ENCODE data around the gene FOXD1.

DNA sequence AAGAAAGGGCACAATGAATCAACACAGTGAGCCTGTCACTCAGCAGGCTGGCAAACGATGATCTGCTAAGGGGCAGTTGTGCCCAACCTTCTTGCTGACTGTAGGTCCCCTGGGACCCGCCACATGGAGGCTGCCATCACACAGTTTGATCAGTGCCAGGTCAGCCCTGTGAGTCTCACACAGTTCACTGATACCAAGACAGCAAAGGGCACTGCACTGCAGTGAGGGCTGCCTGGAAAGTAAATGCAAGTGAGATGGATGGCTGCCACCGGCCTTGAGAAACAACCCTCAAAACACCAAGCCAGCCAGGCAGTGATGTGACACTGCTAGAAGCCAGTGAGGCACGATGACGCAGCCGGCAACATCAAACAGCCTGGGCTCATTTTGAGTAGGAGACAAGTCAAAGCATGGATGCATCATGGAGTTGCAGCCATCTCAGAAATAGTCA is 30.3 kb downstream of the FOXD1 start:
- TF ChIP-seq ZNF589 (CRISPR knock-in tag; IDR thresholded peaks at IDR 0.05; ENCODE audit: low read depth) (no peak), ZNF584 (CRISPR knock-in tag; IDR thresholded peaks at IDR 0.05; ENCODE audit: low read depth) (no peak), POLR2AphosphoS5 (IDR thresholded peaks at IDR 0.05; ENCODE audit: control insufficient read depth, insufficient read depth, low read depth, low read length) (no peak)
- TF ChIP-seq, protein P1, sequence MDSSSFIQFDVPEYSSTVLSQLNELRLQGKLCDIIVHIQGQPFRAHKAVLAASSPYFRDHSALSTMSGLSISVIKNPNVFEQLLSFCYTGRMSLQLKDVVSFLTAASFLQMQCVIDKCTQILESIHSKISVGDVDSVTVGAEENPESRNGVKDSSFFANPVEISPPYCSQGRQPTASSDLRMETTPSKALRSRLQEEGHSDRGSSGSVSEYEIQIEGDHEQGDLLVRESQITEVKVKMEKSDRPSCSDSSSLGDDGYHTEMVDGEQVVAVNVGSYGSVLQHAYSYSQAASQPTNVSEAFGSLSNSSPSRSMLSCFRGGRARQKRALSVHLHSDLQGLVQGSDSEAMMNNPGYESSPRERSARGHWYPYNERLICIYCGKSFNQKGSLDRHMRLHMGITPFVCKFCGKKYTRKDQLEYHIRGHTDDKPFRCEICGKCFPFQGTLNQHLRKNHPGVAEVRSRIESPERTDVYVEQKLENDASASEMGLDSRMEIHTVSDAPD (CRISPR knock-in tag; IDR thresholded peaks at IDR 0.05): no peak

All from K562 (cell line).